Adrenal gland (tissue), 12 donors: ENCODE data around the gene ARHGEF39. TPM values are rescaled to one million over a fixed set of nuclear protein-coding genes. Genes with fewer than 3 reads are reported as not detected.

Experiments used
- DNase-seq, 7 donors: peaks; one replicate each; pipeline ENCODE4 v3.0.0-alpha.2; 2019 to 2020
- H3K27ac ChIP-seq, 5 donors: fragments of 200-600 bp; sonication (generic) in 4 of 5; 1 replicate in 3 of 5; 2 replicates in 2 of 5; pipeline versions ENCODE4 v1.5.1 to v1.8.0; 2016 to 2020; ENCODE audit warnings: mild to moderate bottlenecking in 1 of 5
- H3K27me3 ChIP-seq: fragments of 200-600 bp; 2 replicates; pipeline ENCODE4 v1.8.0; 2021
- H3K36me3 ChIP-seq, 2 donors: fragments of 200-600 bp; replicated peaks in 1 of 2; 1 replicate in 1 of 2; 2 replicates in 1 of 2; pipeline versions ENCODE4 v1.5.1 to v1.8.0; 2018 to 2022
- H3K4me1 ChIP-seq, 2 donors: fragments of 200-600 bp; replicated peaks in 1 of 2; 1 replicate in 1 of 2; 2 replicates in 1 of 2; pipeline versions ENCODE4 v1.5.1 to v1.8.0; 2018 to 2021
- H3K4me3 ChIP-seq, 4 donors: fragments of 200-600 bp; sonication (generic) in 3 of 4; one replicate each; pipeline ENCODE4 v1.5.1; 2016 to 2018
- H3K9me3 ChIP-seq, 3 donors: fragments of 200-600 bp; sonication (generic) in 1 of 3; replicated peaks in 1 of 3; 1 replicate in 2 of 3; 2 replicates in 1 of 3; pipeline versions ENCODE4 v1.5.1 to v1.8.0; 2016 to 2021
- POLR2A ChIP-seq, 2 donors: fragments of 450-650 bp; IDR thresholded peaks; one replicate each; pipeline ENCODE4 v1.6.1; 2017; ENCODE audit warnings: antibody characterized with exemption in 2 of 2, mild to moderate bottlenecking in 2 of 2, moderate library complexity in 1 of 2
- WGBS, 4 donors: extraction: QIAGEN DNeasy Blood & Tissue Kit in 2 of 4; methylation state at CpG; one replicate each; pipeline versions ENCODE4 v1.1.5 to v1.1.7; 2013 to 2017; 5-methylcytosine and 5-hydroxymethylcytosine counted together
- intact Hi-C, 2 donors: fragments of 100-400 bp; cut with DNase I; formaldehyde crosslinking; loops; one replicate each; pipeline versions ENCODE4 v1.14.1 to v1.15.0; 2022 to 2023
- microRNA-seq, 3 donors: library from miRNA; unstranded; fragments of <30 nt; microRNA quantifications; one replicate each; pipeline ENCODE4, GENCODE V29; 2017 to 2020
- polyA plus RNA-seq, 3 donors: library from polyadenylated mRNA; stranded (reverse); fragments of 200-250 nt in 2 of 3; fragments of 350-450 nt in 1 of 3; fragmentation: Illumina TruSeq in 1 of 3; extraction: RNeasy Lipid Tissue Mini Kit (QIAGEN cat#74804) in 1 of 3; gene quantifications; one replicate each; pipeline ENCODE4 v1.2.3, GENCODE V29; 2013 to 2014
- small RNA-seq, 2 donors: library from RNA; depleted of rRNA; stranded (forward); fragments of <200 nt; gene quantifications; one replicate each; pipeline ENCODE3, GENCODE V24; 2016
- total RNA-seq, 9 donors: library from RNA; depleted of rRNA in 4 of 9; stranded (reverse); fragments of >200 nt in 4 of 9; fragments of 120-200 nt in 1 of 9; fragmentation: NEBNext Ultra II Directional in 1 of 9; extraction: Animal tissue kit (Norgen Biotek cat#: 25700) in 1 of 9; gene quantifications; one replicate each; pipeline versions ENCODE4 v1.1.0 to v1.2.4, GENCODE V29; 2013 to 2023
- TF ChIP-seq, protein P1 (sequence below), 6 experiments: fragments of 450-650 bp in 4 of 6; fragments of 200-600 bp in 2 of 6; sonication (generic) in 1 of 6; IDR thresholded peaks; 1 replicate in 5 of 6; 2 replicates in 1 of 6; pipeline versions ENCODE4 v1.5.1 to v1.8.0; 2016 to 2021; ENCODE audit warnings: antibody characterized with exemption in 6 of 6, mild to moderate bottlenecking in 2 of 6, moderate library complexity in 1 of 6
- donor health status: healthy with polysubstance abuse.
- donor health status: Bipolar disorder and iron deficiency.
- donor health status: DM: yes; HTN: yes; CAD: no.
- donor health status: DM: no; HTN: no; CAD: no.
- donor health status: DM: no; HTN: no; CAD: no.
- donor health status: DM: yes; HTN: yes; CAD: no.

Gene ARHGEF39
- total and polyA plus RNA-seq, 12 donors: 0.42 to 18.4 (median 1.2) TPM

DNA sequence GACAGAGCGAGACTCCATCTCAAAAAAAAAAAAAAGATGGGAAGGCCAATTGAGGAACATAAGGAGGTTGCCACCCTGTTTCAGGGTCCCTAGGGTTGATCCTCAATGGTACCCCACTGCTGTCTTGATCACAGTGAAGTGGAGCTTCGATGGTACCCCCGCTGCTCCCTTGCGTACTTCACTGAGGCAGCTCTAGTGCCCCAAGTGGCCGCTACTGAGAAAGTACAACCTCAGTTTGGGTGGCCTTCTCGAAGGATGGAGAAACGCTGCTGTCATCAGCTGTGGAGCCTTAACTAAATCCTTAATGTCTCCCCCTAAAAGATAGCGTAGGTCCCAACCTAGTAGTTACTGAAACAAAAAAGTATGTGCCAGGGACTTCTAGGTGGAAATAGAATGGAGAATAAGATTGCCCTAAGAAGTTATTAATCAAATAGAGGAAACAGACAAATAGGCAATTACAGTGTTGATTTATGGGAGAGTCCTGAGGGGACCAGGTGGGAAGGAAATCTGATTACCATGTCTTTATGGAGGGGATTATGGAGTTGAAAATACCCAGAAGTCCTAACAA lies 53.7 kb downstream of the ARHGEF39 start:
- Histone ChIP-seq H3K36me3 (peaks cover 0 to 25% of the 10 kb centered on the region in 2 donors), H3K9me3 (no peaks in the 10 kb centered on the region), H3K4me3 (no peak overlapping the region), H3K27me3 (no peaks in the 10 kb centered on the region), H3K4me1 (peaks cover under 1 to 6% of the 10 kb centered on the region in 2 donors), H3K27ac (no peak overlapping the region)
- intact Hi-C loops: no loop called here
- WGBS, 4 donors: 16 to 19% (median 18%) methylated on average over 8 of the region's 8 CpGs
- TF ChIP-seq, protein P1, sequence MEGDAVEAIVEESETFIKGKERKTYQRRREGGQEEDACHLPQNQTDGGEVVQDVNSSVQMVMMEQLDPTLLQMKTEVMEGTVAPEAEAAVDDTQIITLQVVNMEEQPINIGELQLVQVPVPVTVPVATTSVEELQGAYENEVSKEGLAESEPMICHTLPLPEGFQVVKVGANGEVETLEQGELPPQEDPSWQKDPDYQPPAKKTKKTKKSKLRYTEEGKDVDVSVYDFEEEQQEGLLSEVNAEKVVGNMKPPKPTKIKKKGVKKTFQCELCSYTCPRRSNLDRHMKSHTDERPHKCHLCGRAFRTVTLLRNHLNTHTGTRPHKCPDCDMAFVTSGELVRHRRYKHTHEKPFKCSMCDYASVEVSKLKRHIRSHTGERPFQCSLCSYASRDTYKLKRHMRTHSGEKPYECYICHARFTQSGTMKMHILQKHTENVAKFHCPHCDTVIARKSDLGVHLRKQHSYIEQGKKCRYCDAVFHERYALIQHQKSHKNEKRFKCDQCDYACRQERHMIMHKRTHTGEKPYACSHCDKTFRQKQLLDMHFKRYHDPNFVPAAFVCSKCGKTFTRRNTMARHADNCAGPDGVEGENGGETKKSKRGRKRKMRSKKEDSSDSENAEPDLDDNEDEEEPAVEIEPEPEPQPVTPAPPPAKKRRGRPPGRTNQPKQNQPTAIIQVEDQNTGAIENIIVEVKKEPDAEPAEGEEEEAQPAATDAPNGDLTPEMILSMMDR (IDR thresholded peaks at IDR 0.05): peak; percentile 43 to 69 (median 59)
- TF ChIP-seq POLR2A (IDR thresholded peaks at IDR 0.05): no peak
- peak in 6 of 7 donors; percentile 46 to 78 (median 64) for DNase-seq

DNA sequence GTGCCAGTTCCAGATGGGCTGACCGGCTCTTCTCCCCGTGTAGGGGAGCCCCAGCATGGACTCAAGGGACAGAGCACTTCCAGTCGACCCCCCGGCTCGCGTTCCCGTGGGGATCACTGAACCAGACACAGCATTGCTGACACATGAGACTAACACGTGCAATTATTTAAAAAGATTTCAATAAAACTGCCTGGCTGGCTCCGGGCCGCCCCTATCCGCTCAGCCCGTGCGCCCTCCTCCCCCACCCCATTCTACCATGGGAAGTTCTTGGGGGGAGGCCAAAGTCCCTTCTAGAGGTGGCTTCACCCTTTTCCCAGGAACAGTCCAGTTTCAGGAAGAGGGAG lies 55.2 kb downstream of the ARHGEF39 start:
- 79 to 95% (median 88%) methylated on average over 13 of the region's 13 CpGs for WGBS, 4 donors
- intact Hi-C loops: loop anchor here in 1 of 2 donors (5.0 kb wide), 1 partner anchor 38 kb away; no protein-coding TSS in a partner anchor
- H3K4me3 ChIP-seq: no peak overlapping the region

More for the DNA sequence above, 55.2 kb downstream of the ARHGEF39 start:
- Histone ChIP-seq H3K27me3 (no peaks in the 10 kb centered on the region), H3K27ac (no peak overlapping the region), H3K4me1 (peaks cover 7 to 11% of the 10 kb centered on the region in 2 donors), H3K9me3 (no peaks in the 10 kb centered on the region), H3K36me3 (peaks cover 0 to 25% of the 10 kb centered on the region in 2 donors)
- no peak for TF ChIP-seq POLR2A (IDR thresholded peaks at IDR 0.05)
- TF ChIP-seq, protein P1 (IDR thresholded peaks at IDR 0.05): no peak
- no peak for DNase-seq

Small RNAs within 50 kb of the gene (microRNA-seq; reads per million reads assigned to microRNA genes)
- 0 to 0.89 (median 0) reads per million in 3 donors for gene MIR6852

Small RNAs within 50 kb of the gene (small RNA-seq; reads per million reads assigned to genes)
- 0 reads per million in 2 donors for gene RMRP
- 0 reads per million in 2 donors for gene RN7SL22P

Other genes starting within 250 kb of the ARHGEF39 start
- gene RUSC2, start 175.1 kb downstream of the ARHGEF39 start, total RNA-seq: 10 to 100 TPM in 8 of 9 donors, 1 to 10 TPM in 1; 5.9 to 42.0 (median 29.5) TPM
- gene RUSC2, start 175.1 kb downstream of the ARHGEF39 start, polyA plus RNA-seq: 10 to 100 TPM; 14.6 to 66.8 (median 40.6) TPM
- gene TESK1, start 59.9 kb downstream of the ARHGEF39 start, total RNA-seq: 100 to 1,000 TPM in 1 of 9 donors, 10 to 100 TPM in 8; 25.9 to 189 (median 56.5) TPM
- 100 to 1,000 TPM in 2 of 3 donors, 10 to 100 TPM in 1; 68.6 to 159 (median 152) TPM for gene TESK1, start 59.9 kb downstream of the ARHGEF39 start, polyA plus RNA-seq
- gene CD72, start 46.8 kb downstream of the ARHGEF39 start, total RNA-seq: 1 to 10 TPM in 8 of 9 donors, under 1 TPM in 1; 0.69 to 8.0 (median 3.9) TPM
- 10 to 100 TPM in 1 of 3 donors, 1 to 10 TPM in 2; 1.3 to 18.5 (median 7.4) TPM for gene CD72, start 46.8 kb downstream of the ARHGEF39 start, polyA plus RNA-seq
- 1 to 10 TPM in 4 of 9 donors, under 1 TPM in 4, not detected in 1; 0.06 to 2.1 (median 0.86) TPM for gene SIT1, start 14.3 kb downstream of the ARHGEF39 start, total RNA-seq
- gene SIT1, start 14.3 kb downstream of the ARHGEF39 start, polyA plus RNA-seq: 1 to 10 TPM in 1 of 3 donors, under 1 TPM in 1, not detected in 1; 0.37 to 1.0 TPM
- over 10,000 TPM in 5 of 9 donors, 1,000 to 10,000 TPM in 3, 100 to 1,000 TPM in 1; 885 to 23,366 (median 10,611) TPM for gene RMRP, start 7.2 kb downstream of the ARHGEF39 start, total RNA-seq
- gene RMRP, start 7.2 kb downstream of the ARHGEF39 start, polyA plus RNA-seq: 1,000 to 10,000 TPM in 2 of 3 donors, not detected in 1; 1,807 to 2,186 TPM
- gene CCDC107, start 6.9 kb downstream of the ARHGEF39 start, total RNA-seq: 10 to 100 TPM; 27.9 to 55.0 (median 39.6) TPM
- gene CCDC107, start 6.9 kb downstream of the ARHGEF39 start, polyA plus RNA-seq: 100 to 1,000 TPM in 2 of 3 donors, 10 to 100 TPM in 1; 53.6 to 198 (median 169) TPM
- 10 to 100 TPM in 1 of 9 donors, 1 to 10 TPM in 5, under 1 TPM in 3; 0.28 to 13.7 (median 2.0) TPM for gene CA9, start 8.7 kb upstream of the ARHGEF39 start, total RNA-seq
- gene CA9, start 8.7 kb upstream of the ARHGEF39 start, polyA plus RNA-seq: 1 to 10 TPM in 2 of 3 donors, under 1 TPM in 1; 0.31 to 1.4 (median 1.3) TPM
- 100 to 1,000 TPM; 188 to 654 (median 368) TPM for gene TPM2, start 24.7 kb upstream of the ARHGEF39 start, total RNA-seq
- gene TPM2, start 24.7 kb upstream of the ARHGEF39 start, polyA plus RNA-seq: 1,000 to 10,000 TPM in 2 of 3 donors, 100 to 1,000 TPM in 1; 462 to 1,472 (median 1,350) TPM
- 100 to 1,000 TPM; 157 to 565 (median 372) TPM for gene TLN1, start 67.0 kb upstream of the ARHGEF39 start, total RNA-seq
- gene TLN1, start 67.0 kb upstream of the ARHGEF39 start, polyA plus RNA-seq: 100 to 1,000 TPM; 165 to 232 (median 178) TPM
- gene CREB3, start 67.5 kb upstream of the ARHGEF39 start, total RNA-seq: 100 to 1,000 TPM in 1 of 9 donors, 10 to 100 TPM in 8; 47.0 to 142 (median 60.3) TPM
- 100 to 1,000 TPM in 1 of 3 donors, 10 to 100 TPM in 2; 47.6 to 113 (median 52.0) TPM for gene CREB3, start 67.5 kb upstream of the ARHGEF39 start, polyA plus RNA-seq
- gene GBA2, start 84.0 kb upstream of the ARHGEF39 start, total RNA-seq: 10 to 100 TPM; 28.5 to 74.5 (median 52.4) TPM
- 10 to 100 TPM; 42.4 to 84.8 (median 79.0) TPM for gene GBA2, start 84.0 kb upstream of the ARHGEF39 start, polyA plus RNA-seq
- gene RGP1, start 84.1 kb upstream of the ARHGEF39 start, total RNA-seq: 10 to 100 TPM; 17.1 to 41.2 (median 23.3) TPM
- 10 to 100 TPM in 2 of 3 donors, 1 to 10 TPM in 1; 6.4 to 24.7 (median 13.5) TPM for gene RGP1, start 84.1 kb upstream of the ARHGEF39 start, polyA plus RNA-seq
- 1 to 10 TPM in 2 of 9 donors, not detected in 7; 1.1 to 2.0 TPM for gene MSMP, start 89.1 kb upstream of the ARHGEF39 start, total RNA-seq
- gene MSMP, start 89.1 kb upstream of the ARHGEF39 start, polyA plus RNA-seq: 1 to 10 TPM in 1 of 3 donors, under 1 TPM in 1, not detected in 1; 0.56 to 1.3 TPM
- gene NPR2, start 126.4 kb upstream of the ARHGEF39 start, total RNA-seq: 10 to 100 TPM in 8 of 9 donors, 1 to 10 TPM in 1; 5.6 to 69.9 (median 21.5) TPM
- 10 to 100 TPM; 13.5 to 46.4 (median 39.0) TPM for gene NPR2, start 126.4 kb upstream of the ARHGEF39 start, polyA plus RNA-seq
- 1 to 10 TPM in 8 of 9 donors, under 1 TPM in 1; 0.98 to 3.6 (median 2.3) TPM for gene SPAG8, start 147.1 kb upstream of the ARHGEF39 start, total RNA-seq
- gene SPAG8, start 147.1 kb upstream of the ARHGEF39 start, polyA plus RNA-seq: 1 to 10 TPM; 1.2 to 9.2 (median 4.2) TPM
- gene HINT2, start 149.8 kb upstream of the ARHGEF39 start, total RNA-seq: 10 to 100 TPM; 27.6 to 99.6 (median 78.7) TPM
- gene HINT2, start 149.8 kb upstream of the ARHGEF39 start, polyA plus RNA-seq: 100 to 1,000 TPM in 2 of 3 donors, 10 to 100 TPM in 1; 83.5 to 199 (median 119) TPM
- under 1 TPM in 1 of 9 donors, not detected in 8; 0.22 TPM for gene FAM221B, start 163.5 kb upstream of the ARHGEF39 start, total RNA-seq
- gene FAM221B, start 163.5 kb upstream of the ARHGEF39 start, polyA plus RNA-seq: under 1 TPM in 2 of 3 donors, not detected in 1; 0.07 to 0.16 TPM
- 10 to 100 TPM in 7 of 9 donors, 1 to 10 TPM in 2; 5.5 to 43.6 (median 17.5) TPM for gene TMEM8B, start 164.0 kb upstream of the ARHGEF39 start, total RNA-seq
- gene TMEM8B, start 164.0 kb upstream of the ARHGEF39 start, polyA plus RNA-seq: 10 to 100 TPM; 13.3 to 33.3 (median 23.2) TPM
- gene OR13J1, start 205.2 kb upstream of the ARHGEF39 start, total RNA-seq: not detected
- not detected for gene OR13J1, start 205.2 kb upstream of the ARHGEF39 start, polyA plus RNA-seq
- 1 to 10 TPM in 5 of 9 donors, under 1 TPM in 2, not detected in 2; 0.35 to 5.9 (median 1.9) TPM for gene HRCT1, start 241.0 kb upstream of the ARHGEF39 start, total RNA-seq
- 1 to 10 TPM in 2 of 3 donors, not detected in 1; 1.1 to 1.5 TPM for gene HRCT1, start 241.0 kb upstream of the ARHGEF39 start, polyA plus RNA-seq
- 1 to 10 TPM in 7 of 9 donors, under 1 TPM in 2; 0.54 to 3.6 (median 2.0) TPM for gene SPAAR, start 244.3 kb upstream of the ARHGEF39 start, total RNA-seq
- gene SPAAR, start 244.3 kb upstream of the ARHGEF39 start, polyA plus RNA-seq: 1 to 10 TPM; 2.0 to 3.3 (median 2.6) TPM